ENCODE data around the gene MAFF.
"Not testable (repeated sequence)": the region's sequence is repeated elsewhere in the genome, so short reads cannot be mapped to it uniquely, and the experiment has no call there.

Gene MAFF

DNA sequence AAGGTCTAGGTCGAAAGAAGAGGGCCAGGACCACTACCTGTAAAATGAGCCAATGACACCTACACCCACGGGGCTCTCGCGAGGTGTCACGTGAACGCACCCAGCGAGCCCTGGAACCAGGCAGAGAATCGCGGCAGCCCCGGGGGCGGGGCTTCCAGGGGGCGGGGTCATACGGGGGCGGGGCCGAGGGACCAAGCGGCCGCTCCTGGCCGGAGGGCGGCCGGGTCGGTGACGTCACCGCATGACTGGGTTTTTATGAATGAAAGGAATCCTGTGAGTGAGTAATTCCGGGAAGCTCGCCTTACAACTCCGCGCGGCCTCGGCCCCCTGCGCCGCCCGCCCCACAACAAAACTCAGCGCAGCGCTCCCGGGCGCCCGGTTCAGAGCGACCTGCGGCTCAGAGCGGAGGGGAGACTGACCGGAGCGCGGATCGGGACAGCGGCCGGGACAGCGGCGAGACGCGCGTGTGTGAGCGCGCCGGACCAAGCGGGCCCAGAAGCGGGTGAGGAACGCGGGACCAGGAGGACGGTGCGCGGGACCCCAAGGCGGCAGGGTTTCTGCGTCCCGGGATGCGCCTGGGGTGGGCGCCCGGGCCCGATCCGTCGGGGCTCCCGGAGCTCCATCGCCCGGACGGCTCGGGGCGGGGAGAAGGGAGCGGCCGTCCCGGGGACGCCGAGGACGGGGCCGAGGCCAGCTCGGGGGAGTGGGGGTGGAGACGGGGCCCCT is at the start of gene MAFF:
TSS of gene MAFF (plus strand) at position 284 of the 726 bp plus-strand sequence. CDS start 11,860 bp downstream, outside the sequence.
- peak; percentile 99 for DNase-seq

GRCh38 chr22:38153821-38154562 is 47.8 kb upstream of the MAFF start:
- DNase-seq, result peak; percentile 57

DNA sequence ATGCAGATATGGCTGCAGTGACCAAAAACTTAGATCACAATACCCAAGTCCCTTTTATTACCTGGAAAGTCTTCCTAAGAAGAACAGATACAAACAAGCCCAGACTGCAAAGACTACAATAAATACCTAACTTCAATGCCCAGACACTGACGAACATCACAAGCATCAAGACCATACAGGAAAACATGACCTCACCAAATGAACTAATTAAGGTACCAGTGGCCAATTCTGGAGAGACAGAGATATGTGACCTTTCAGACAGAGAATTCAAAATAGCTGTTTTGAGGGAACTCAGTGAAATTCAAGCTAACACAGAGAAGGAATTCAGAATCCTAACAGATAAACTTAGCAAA is 47.3 kb upstream of the MAFF start:
- DNase-seq, result not testable (repeated sequence)

DNA sequence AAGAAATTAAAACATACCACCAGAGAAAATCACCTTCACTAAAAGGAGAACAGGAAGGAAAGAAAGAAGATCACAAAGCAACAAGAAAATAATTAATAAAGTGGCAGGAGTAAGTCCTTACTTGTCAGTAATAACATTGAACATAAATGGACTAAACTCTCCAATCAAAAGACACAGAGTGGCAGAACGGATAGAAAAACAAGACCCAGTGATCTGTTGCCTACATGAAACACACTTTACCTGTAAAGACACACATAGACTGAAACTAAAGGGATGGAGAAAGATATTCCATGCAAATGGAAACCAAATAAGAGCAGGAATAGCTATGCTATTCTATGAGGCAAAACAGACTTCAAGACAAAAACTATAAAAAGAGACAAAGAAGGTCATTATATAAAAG is 46.1 kb upstream of the MAFF start:
- no peak for DNase-seq

GRCh38 chr22:38162881-38163843 is 38.6 kb upstream of the MAFF start:
- DNase-seq, result no peak

DNA sequence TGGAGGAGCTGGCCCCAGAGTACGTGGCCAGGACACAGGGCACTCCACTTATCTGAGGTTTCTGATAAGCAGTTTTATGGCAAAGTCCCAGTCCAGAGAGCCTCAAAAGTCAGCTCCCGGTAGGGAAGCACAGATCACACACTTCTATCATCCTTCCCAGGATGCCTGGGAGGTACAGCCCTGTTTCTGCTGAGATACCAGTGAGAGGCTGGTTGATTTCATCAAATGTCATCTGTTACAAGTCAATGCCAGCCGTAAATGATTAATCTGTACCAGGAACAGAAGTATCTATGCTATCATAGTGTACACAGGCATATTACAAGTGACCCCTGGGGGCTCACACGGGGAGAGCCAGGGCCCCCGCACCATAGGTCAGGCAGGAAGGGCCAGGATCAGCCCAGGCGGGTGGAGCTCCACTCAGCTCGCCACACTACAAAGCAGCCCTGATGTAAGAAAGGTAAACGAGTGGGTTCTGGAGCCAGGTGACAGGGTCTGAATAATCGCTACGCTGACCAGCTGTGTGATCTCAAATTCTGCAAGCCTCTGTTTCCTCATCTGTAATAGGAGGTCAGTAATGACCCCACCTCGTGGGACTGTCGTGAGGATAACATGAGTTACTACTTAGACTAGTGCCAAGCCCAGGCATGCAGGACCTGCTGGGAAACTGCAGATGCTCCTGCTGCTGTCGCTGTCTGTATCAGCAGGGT is 37.8 kb upstream of the MAFF start:
- DNase-seq, result peak; percentile 49

DNA sequence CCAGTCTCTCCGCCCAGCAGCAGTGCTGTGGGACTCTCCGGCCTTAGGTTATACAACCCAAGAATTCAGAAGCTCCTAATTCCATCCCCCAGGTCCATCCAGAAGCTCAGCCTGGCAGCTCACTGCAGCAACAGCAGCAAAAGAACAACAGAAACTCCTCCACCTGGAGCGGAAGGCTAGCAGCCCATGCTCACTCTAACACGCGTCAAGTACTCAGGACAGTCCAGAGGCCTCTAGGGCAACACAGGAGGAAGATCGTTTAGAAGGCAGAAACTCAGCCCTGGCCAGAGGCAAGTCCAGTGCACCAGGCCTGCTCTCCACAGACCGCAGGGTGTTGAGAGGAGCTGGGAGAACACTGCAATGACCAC is 37.3 kb upstream of the MAFF start:
- DNase-seq, result no peak

- no peak for DNase-seq
Observed at GRCh38 chr22:38165922-38166593, 35.7 kb upstream of the MAFF start.

DNA sequence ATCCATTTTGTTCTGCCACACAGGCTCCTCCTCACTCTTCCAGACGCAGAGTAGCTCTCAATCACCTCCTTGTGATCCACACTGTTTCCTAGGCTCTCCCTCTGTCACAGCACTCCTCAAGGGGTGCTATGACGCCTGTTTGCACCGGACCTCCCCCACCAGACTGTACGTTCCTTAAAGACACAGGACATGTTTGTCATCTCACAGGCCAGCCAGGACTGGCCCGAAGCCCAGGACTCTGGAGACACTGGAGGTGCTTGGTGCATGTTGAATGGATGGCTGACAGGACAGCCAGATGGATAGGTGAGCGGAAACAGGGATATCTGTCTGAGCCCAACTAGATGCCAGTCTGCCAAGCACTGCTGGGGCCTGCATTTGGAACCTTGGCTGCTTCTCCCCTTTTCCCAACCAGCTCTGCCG is 33.8 kb upstream of the MAFF start:
- no peak for DNase-seq

- peak; percentile 43 for DNase-seq
Observed at GRCh38 chr22:38169116-38169515, 32.7 kb upstream of the MAFF start.

DNA sequence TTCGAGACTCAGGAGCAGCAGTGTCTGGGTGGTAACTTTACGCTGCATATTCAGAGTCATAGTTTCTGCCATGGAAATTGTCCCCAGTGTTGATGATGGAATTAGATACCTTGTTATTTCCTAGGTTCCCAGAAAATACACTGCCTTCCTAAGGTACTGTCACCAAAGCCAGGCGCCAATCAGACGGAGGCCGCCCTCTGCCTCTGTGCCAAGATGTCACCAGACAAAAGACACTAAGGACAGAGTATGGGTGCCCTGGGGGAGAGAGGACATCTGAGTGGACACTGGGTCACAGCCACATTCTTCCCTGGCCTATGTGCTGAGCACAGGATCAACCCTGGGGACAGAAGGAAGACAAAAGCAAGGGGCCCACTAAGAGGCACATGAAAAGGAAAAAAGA is 31.3 kb upstream of the MAFF start:
- no peak for DNase-seq

DNA sequence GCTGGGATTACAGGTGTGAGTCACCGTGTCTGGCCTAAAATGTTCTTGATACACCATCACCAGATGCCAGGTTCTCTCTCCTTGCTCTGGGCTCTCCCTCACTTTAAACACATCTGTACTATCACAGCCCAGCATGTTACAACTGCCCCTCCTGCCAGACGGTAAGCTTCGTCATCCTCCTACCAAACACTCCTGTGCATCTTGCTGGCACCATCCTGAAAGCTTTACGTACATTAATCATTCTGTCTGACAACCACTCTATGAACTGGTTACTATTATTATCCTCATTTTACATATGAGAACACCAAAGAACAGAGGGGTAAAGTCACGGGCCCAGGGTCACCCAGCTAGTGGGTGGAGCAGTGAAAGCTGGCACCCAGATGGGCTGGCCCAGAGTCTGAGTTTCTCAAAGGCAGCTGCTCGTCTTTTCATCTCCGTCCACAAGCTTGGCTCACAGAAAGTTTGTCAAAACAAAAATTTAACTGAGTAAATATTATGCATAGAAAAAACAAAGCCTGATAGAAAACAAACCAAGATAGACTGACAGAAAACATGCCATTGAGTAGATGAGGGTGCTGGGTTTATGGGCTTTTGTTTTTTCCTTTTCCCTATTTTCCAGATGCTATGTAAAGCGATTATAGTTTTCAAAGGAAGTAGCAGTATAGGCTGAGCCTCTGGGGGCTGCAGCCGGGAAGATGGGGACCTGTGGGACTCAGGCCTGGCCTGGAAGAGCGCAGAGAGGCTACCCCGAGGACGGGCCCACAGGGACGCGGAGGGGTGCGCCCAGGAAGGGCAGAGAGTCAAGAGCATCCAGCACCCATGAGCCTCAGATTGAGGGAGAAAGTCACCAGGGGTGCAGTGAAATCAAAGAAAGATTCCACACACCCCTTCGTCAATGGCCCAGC is 29.6 kb upstream of the MAFF start:
- DNase-seq, result no peak

- DNase-seq, result no peak
Observed at GRCh38 chr22:38172832-38173640, 28.8 kb upstream of the MAFF start.

- DNase-seq, result no peak
Observed at GRCh38 chr22:38173641-38173906, 28.2 kb upstream of the MAFF start.

DNA sequence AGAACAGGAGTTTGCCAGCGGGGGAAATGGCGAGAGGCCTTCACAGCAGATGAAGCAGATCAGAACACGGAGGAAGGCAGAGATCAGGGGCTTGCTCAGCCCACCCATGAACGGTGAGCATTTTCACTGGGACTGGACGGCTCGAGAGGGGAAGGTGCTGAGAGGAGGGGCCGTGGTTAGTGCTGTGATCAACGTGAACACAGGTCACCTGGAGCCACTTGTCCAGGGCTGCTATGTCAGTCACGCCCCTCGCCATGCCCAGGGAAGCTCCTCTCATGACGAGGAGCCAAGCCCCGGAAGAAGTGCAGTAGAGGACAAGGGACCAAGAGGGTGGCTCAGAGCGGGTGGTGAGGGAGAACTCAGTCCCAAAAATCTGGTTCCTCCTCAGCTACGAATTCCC is 27.2 kb upstream of the MAFF start:
- no peak for DNase-seq

DNA sequence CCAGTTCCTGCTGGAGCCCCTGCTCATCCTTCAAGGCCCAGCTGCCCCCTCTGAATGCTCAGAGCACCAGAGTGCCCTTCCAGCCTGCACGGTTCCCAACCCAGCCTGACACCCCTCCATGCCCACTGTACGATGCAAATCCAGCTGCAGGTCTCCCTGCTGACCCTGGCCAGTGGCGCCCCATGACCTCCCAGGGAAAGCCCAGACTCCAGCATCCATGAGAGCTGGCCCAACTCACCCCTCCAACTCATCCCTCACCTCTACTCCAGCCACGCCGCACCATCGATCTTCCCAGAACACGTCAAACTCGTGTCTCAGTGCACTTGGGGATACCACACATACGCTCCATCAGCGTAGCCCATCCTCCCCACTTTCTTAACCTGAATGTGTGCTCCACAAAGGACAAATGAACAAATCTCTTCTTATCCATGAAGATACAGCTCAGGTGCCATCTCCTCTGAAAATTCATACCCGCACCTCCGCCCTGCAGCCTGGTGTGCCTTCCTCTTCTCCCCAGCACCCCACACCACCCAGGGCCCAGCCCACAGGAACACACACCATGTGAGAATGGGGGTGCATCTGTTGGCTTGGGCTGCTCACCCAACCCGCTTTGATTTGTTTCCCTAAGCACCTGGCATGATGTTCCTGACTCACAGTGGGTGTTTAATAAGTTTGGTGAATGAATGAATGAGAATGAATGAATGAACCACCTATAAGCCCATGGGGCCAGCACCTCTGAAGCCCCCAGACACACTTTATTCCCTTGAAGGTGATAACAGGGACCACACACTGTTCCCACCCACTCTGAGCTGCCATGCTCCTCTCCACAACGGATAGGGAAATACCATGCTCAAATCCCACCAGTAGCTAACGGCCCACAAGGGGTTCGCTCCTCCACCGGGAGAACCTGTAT is 26.3 kb upstream of the MAFF start:
- DNase-seq, result peak; percentile 49

GRCh38 chr22:38176170-38176741 is 25.5 kb upstream of the MAFF start:
- DNase-seq, result peak; percentile 74

DNA sequence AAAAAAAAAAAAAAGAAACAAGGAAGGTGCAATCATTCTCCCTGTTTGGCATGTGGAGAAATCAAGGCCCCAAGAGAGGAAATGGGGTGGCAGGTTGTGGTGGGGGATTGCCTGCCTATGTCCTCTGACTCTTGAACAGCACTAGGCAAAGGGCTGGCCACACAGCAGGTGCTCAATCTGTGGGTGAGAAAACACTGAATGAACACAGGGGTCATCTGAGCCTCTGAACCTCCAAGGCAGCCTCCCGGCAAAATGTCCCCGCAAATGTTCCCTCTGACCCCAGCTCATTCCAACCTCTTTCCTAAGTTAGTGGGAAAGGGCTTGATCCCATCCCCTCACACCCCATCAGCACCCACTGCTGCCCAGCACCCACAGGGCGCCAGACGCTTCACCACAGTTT is 24.8 kb upstream of the MAFF start:
- no peak for DNase-seq

DNA sequence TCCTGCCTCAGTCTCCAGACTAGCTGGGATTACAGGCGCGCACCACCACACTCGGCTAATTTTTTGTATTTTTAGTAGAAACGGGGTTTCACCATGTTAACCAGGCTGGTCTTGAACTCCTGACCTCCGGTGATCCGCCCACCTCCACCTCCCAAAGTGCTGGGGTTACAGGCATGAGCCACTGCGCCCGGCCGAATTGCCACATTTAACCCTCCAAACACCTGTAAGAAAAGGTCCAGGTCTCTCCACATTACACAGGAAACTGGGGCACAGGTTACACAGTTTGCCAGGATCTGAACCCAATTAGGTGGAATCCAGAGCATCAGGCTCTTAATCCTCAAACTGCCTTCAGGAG is 24.2 kb upstream of the MAFF start:
- not testable (repeated sequence) for DNase-seq

Data from islet precursor cell (in vitro differentiated cells).